Type B pancreatic cell (in vitro differentiated cells): ENCODE data around the gene STAC. TPM values are rescaled to one million over a fixed set of nuclear protein-coding genes. Genes with fewer than 3 reads are reported as not detected.

Experiments used
- DNase-seq: peaks from one replicate; pipeline ENCODE4 v3.0.0; 2021; ENCODE audit warnings: mixed read lengths; ENCODE audit not compliant: unreplicated experiment; ENCODE audit errors: extremely low spot score
- H3K27ac Mint-ChIP-seq: 2 replicates; pipeline ENCODE4 v1.8.0; 2021; ENCODE audit warnings: mild to moderate bottlenecking, mixed read lengths
- H3K27me3 Mint-ChIP-seq: 2 replicates; pipeline ENCODE4 v1.8.0; 2021; ENCODE audit warnings: mixed read lengths
- H3K36me3 Mint-ChIP-seq: 2 replicates; pipeline ENCODE4 v1.8.0; 2021; ENCODE audit warnings: mixed read lengths
- H3K4me1 Mint-ChIP-seq: one replicate; pipeline ENCODE4 v1.8.0; 2021; ENCODE audit warnings: mixed read lengths; ENCODE audit not compliant: unreplicated experiment
- H3K4me3 Mint-ChIP-seq: 2 replicates; pipeline ENCODE4 v1.8.0; 2021; ENCODE audit warnings: mild to moderate bottlenecking, mixed read lengths
- H3K9me3 Mint-ChIP-seq: 2 replicates; pipeline ENCODE4 v1.8.0; 2021; ENCODE audit warnings: mixed read lengths
- total RNA-seq: library from RNA; stranded (reverse); gene quantifications from 2 replicates; pipeline ENCODE4 v1.2.1, GENCODE V29; 2021; ENCODE audit warnings: low replicate concordance
- TF ChIP-seq, protein P1 (sequence below): fragments of 200-600 bp; sonication (generic); conservative IDR thresholded peaks from 2 replicates; pipeline ENCODE4 v1.5.0; 2021; ENCODE audit warnings: antibody characterized with exemption, mild to moderate bottlenecking

The STAC gene
- total RNA-seq, 1 donor from 2014 or later: 3.5 TPM

DNA sequence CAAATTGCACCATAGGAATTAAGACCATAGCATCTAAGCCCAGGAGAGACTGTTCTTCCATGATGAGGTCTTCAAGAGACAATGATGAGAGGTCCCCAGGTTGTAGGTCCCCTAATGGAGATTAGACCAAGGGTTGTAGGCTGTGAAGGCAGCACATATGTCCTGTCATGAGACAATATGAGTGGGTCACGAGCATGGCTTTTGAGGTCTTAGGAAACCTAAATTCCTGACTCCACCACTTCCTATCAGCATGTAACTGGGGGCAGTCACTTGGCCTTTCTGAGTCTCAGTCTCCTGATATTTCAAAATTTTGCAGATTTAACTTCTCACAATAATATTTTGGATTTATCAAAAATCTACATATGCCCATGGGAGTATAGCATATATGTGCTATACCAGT, 31.3 kb downstream of the STAC start:
- Mint-ChIP-seq H3K27me3 (no peaks in the 10 kb centered on the region), H3K27ac (no peak overlapping the region), H3K36me3 (no peaks in the 10 kb centered on the region), H3K4me1 (no peaks in the 10 kb centered on the region), H3K9me3 (no peaks in the 10 kb centered on the region), H3K4me3 (no peak overlapping the region)
- DNase-seq: no peak
- TF ChIP-seq, protein P1, sequence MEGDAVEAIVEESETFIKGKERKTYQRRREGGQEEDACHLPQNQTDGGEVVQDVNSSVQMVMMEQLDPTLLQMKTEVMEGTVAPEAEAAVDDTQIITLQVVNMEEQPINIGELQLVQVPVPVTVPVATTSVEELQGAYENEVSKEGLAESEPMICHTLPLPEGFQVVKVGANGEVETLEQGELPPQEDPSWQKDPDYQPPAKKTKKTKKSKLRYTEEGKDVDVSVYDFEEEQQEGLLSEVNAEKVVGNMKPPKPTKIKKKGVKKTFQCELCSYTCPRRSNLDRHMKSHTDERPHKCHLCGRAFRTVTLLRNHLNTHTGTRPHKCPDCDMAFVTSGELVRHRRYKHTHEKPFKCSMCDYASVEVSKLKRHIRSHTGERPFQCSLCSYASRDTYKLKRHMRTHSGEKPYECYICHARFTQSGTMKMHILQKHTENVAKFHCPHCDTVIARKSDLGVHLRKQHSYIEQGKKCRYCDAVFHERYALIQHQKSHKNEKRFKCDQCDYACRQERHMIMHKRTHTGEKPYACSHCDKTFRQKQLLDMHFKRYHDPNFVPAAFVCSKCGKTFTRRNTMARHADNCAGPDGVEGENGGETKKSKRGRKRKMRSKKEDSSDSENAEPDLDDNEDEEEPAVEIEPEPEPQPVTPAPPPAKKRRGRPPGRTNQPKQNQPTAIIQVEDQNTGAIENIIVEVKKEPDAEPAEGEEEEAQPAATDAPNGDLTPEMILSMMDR: no peak

DNA sequence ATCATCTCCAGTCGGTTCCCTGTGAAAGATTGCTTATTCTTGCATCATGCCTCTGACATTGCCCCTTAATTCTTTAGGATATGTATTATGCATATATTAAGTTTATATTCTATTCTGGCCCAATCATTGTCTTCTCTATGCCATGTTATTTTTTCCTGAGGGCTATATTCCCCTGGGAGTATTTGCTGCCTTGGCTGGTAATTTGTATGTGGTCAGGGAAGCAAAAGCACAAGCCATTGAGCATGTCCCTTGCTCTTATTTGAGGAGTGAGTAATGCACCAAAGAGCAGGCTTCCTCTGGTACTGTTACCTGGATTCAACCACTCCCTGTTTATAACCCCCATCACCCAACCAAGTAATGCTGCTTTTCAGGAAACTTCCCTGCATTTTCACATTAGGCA, 36.3 kb downstream of the STAC start:
- no peak overlapping the region for H3K27ac Mint-ChIP-seq
- no peaks in the 10 kb centered on the region for H3K4me1 Mint-ChIP-seq
- no peak overlapping the region for H3K4me3 Mint-ChIP-seq
- DNase-seq: no peak
- no peaks in the 10 kb centered on the region for H3K27me3 Mint-ChIP-seq
- TF ChIP-seq, protein P1: no peak
- H3K9me3 Mint-ChIP-seq: no peaks in the 10 kb centered on the region
- no peaks in the 10 kb centered on the region for H3K36me3 Mint-ChIP-seq

DNA sequence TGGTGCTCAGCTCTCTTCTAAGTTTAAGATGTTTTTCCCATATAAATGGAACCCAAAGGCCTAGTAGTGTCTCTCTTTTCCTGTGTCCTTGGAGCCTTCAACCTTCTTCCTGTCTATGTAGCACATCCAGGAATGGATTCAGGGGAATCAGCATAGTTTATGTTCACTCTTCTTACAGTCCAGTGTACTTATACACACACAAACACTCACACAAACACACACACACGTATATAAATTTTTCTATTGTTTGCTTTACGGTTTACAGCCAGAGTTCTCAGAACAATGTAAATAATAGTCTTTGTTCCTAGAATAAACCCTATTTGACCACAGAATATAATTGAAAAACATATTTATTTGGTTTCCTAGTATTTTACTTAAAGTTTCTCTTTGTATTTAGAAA, 36.9 kb downstream of the STAC start:
- H3K36me3 Mint-ChIP-seq: no peaks in the 10 kb centered on the region
- DNase-seq: no peak
- H3K4me1 Mint-ChIP-seq: no peaks in the 10 kb centered on the region
- H3K9me3 Mint-ChIP-seq: no peaks in the 10 kb centered on the region
- TF ChIP-seq, protein P1: no peak
- no peak overlapping the region for H3K27ac Mint-ChIP-seq
- H3K27me3 Mint-ChIP-seq: no peaks in the 10 kb centered on the region
- H3K4me3 Mint-ChIP-seq: no peak overlapping the region

DNA sequence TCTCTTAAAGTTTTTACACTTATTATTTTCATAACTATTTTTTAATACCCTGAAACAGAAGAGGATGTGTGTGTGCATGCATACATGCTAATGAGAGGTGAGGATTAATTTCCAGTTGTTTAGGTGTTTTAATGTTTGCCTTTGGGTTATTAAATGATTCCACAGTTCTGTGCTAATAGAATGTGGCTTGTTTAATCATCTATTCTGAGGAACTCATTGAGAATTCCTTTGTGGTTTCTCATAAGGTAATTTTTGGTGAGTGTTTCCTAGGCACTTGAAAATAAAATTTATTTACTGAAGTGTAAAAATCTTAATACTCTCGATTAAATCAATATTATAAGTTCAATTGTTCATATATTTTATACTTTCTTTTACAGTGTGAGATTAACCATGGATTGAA, 38.0 kb downstream of the STAC start:
- no peak for DNase-seq
- H3K27ac Mint-ChIP-seq: no peak overlapping the region
- H3K4me1 Mint-ChIP-seq: no peaks in the 10 kb centered on the region
- no peaks in the 10 kb centered on the region for H3K36me3 Mint-ChIP-seq
- no peak overlapping the region for H3K4me3 Mint-ChIP-seq
- no peaks in the 10 kb centered on the region for H3K9me3 Mint-ChIP-seq
- no peaks in the 10 kb centered on the region for H3K27me3 Mint-ChIP-seq
- TF ChIP-seq, protein P1: no peak

DNA sequence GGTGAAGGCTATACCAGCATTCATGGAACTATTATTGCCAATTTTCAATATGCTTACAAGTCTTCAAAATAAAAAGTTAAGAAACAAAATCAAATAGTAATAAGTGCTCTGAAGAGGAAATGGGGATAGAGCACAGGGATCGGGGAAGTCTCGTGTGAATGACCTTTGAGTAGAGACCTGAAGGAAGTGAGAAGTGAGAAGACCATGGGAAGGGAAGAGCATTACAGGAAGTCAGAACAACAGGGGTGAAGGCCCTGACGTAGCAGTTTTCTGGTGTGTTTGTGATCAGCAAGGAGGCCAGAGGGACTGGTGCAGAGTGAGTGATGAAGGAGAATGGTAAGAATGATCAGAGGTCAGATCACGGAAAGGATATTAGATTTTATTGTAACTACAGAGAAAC, 48.1 kb downstream of the STAC start:
- H3K4me3 Mint-ChIP-seq: no peak overlapping the region
- TF ChIP-seq, protein P1: no peak
- no peaks in the 10 kb centered on the region for H3K36me3 Mint-ChIP-seq
- H3K9me3 Mint-ChIP-seq: no peaks in the 10 kb centered on the region
- DNase-seq: no peak
- H3K27me3 Mint-ChIP-seq: no peaks in the 10 kb centered on the region
- H3K27ac Mint-ChIP-seq: no peak overlapping the region
- no peaks in the 10 kb centered on the region for H3K4me1 Mint-ChIP-seq

DNA sequence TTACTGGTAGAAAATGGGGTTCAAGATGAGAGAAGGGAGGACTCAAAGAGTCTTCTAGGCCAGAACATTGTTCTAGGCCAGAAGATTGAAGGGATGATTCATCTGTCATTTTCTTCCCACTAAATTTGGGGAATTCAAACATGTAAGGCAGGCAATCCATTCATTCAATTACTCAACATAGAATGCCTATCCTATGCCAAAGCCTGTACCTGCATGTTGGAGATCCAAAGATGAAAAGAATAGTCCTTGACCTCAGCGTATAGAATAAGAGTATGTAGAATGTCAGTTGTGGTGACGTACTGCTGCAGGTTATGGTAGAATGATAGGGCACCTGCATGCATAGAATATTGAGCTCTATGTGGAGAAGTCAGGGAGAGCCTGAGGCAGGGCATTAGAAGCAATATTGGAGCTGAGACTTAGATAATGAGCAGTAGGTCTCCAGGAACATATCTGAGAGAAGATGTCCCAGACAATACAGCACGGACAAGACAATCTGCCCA, 49.7 kb downstream of the STAC start:
- Mint-ChIP-seq H3K4me3 (no peak overlapping the region), H3K27me3 (no peaks in the 10 kb centered on the region), H3K36me3 (no peaks in the 10 kb centered on the region), H3K27ac (no peak overlapping the region), H3K4me1 (no peaks in the 10 kb centered on the region), H3K9me3 (no peaks in the 10 kb centered on the region)
- no peak for DNase-seq
- TF ChIP-seq, protein P1: no peak
